Omental fat pad (tissue), 4 donors: ENCODE results near the gene KPNB1. TPM values are rescaled to one million over a fixed set of nuclear protein-coding genes. Genes with fewer than 3 reads are reported as not detected.

Source experiments
- ATAC-seq: fragments of 150-250 bp; one replicate; pipeline ENCODE4 v1.9.1; 2016; ENCODE audit warnings: mild to moderate bottlenecking, moderate library complexity; ENCODE audit not compliant: low FRiP score
- DNase-seq: peaks from one replicate; pipeline ENCODE4 v3.0.0-alpha.2; 2019; ENCODE audit warnings: low spot score
- total RNA-seq, 4 donors: library from RNA; depleted of rRNA; stranded (reverse); fragments of >200 nt; gene quantifications; one replicate each; pipeline ENCODE4 v1.1.0, GENCODE V29; 2016
- TF ChIP-seq, protein P1 (sequence below), 3 donors: fragments of 450-650 bp; IDR thresholded peaks; one replicate each; pipeline ENCODE4 v1.5.1; 2016 to 2017; ENCODE audit warnings: antibody characterized with exemption in 3 of 3, mild to moderate bottlenecking in 3 of 3, moderate library complexity in 2 of 3

The KPNB1 gene
- total RNA-seq, 4 donors from 2014 or later, result 193 to 335 (median 207) TPM

GRCh38 chr17:47663912-47664623 lies 14.3 kb downstream of the KPNB1 start:
- ATAC-seq, result no peak
- DNase-seq, result no peak
- TF ChIP-seq, protein P1, sequence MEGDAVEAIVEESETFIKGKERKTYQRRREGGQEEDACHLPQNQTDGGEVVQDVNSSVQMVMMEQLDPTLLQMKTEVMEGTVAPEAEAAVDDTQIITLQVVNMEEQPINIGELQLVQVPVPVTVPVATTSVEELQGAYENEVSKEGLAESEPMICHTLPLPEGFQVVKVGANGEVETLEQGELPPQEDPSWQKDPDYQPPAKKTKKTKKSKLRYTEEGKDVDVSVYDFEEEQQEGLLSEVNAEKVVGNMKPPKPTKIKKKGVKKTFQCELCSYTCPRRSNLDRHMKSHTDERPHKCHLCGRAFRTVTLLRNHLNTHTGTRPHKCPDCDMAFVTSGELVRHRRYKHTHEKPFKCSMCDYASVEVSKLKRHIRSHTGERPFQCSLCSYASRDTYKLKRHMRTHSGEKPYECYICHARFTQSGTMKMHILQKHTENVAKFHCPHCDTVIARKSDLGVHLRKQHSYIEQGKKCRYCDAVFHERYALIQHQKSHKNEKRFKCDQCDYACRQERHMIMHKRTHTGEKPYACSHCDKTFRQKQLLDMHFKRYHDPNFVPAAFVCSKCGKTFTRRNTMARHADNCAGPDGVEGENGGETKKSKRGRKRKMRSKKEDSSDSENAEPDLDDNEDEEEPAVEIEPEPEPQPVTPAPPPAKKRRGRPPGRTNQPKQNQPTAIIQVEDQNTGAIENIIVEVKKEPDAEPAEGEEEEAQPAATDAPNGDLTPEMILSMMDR (IDR thresholded peaks at IDR 0.05), result no peak

DNA sequence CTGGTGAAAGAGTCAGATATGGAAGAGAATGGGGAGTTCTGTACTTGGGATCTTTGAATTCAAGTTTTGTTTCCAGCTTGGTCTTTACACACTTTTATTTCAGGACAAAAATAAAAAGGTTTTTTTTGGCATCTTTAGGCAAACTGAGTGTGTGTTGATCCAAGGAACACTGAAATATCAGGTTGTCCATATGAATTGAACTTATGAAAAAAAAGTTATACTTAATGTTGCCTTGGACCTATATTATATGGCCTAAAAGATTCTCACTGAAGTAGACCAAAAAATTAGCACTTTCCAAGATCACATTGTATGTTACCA lies 14.9 kb downstream of the KPNB1 start:
- TF ChIP-seq, protein P1 (IDR thresholded peaks at IDR 0.05), result no peak
- ATAC-seq (no peak), DNase-seq (no peak)

- DNase-seq (no peak), ATAC-seq (no peak)
- TF ChIP-seq, protein P1 (IDR thresholded peaks at IDR 0.05), result no peak
Observed at GRCh38 chr17:47665655-47666054, 15.9 kb downstream of the KPNB1 start.

GRCh38 chr17:47669081-47669480 lies 19.4 kb downstream of the KPNB1 start:
- TF ChIP-seq, protein P1 (IDR thresholded peaks at IDR 0.05), result no peak
- no peak for ATAC-seq
- DNase-seq, result no peak

GRCh38 chr17:47670064-47670463 lies 20.3 kb downstream of the KPNB1 start:
- ATAC-seq, result no peak
- DNase-seq, result no peak
- TF ChIP-seq, protein P1 (IDR thresholded peaks at IDR 0.05), result no peak

GRCh38 chr17:47674499-47674898 lies 24.8 kb downstream of the KPNB1 start:
- ATAC-seq (no peak), DNase-seq (no peak)
- TF ChIP-seq, protein P1 (IDR thresholded peaks at IDR 0.05), result no peak
